GM19455 (cell line): ENCODE data around the gene RNASE8.

Experiments
- ATAC-seq: cut with Tn5 transposase; IDR thresholded peaks from one replicate; pipeline ENCODE4 v1.9.1; 2021; ENCODE audit not compliant: unreplicated experiment

The RNASE8 gene

DNA sequence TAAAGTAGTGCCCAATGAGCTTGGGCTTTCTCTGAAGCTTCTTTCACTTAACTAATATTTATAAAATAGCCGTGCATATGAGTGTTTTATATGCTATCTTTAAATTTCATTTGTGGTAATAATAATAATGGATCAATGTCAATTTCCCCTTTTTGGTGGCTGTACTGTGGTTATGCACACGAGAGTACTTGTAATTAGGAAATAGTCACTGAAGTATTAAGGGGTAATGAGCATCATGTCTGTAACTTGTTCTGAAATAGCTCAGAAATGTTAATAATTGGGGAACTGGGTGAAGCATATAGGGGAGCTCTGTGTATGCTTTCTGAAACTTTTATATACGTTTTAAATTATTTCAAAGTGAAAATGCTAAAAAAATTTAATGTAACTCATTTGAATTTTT is 7.0 kb upstream of the RNASE8 start:
- ATAC-seq = no peak

DNA sequence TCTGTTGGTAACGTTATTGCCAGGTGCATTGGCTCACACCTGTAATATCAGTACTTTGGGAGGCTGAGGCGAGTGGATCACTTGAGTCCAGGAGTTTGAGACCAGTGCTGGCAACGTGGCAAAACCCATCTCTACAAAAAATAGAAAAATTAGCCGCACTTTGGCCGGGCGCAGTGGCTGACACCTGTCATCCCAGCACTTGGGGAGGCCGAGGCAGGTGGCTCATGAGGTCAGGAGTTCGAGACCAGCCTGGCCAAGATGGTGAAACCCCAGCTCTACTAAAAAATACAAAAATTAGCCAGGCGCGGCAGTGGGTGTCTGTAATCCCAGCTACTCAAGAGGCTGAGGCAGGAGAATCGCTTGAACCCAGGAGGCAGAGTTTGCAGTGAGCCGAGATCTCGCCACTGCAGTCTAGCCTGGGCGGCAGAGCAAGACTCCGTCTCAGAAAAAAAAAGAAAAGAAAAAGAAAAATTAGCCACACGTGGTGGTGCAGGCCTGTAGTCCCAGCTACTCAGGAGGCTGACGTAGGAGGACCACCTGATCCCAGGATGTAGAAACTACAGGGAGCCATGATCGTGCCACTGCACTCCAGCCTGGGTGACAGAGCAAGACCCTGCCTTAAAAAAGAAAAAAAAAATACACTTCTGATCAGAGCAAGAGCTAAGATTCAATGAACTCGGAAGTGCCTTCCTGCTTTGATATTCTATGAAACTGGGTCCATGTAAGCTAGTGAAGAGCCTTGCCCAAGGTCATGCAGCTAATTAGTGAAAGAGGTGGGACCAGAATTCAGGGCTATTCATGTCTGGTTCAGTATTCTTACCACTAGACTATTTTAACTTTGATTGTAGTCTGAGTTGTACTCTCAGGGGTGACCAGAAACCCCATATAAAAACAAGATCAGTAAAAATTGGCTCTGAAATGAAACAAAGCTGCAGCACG is 4.2 kb upstream of the RNASE8 start:
- ATAC-seq = no peak

DNA sequence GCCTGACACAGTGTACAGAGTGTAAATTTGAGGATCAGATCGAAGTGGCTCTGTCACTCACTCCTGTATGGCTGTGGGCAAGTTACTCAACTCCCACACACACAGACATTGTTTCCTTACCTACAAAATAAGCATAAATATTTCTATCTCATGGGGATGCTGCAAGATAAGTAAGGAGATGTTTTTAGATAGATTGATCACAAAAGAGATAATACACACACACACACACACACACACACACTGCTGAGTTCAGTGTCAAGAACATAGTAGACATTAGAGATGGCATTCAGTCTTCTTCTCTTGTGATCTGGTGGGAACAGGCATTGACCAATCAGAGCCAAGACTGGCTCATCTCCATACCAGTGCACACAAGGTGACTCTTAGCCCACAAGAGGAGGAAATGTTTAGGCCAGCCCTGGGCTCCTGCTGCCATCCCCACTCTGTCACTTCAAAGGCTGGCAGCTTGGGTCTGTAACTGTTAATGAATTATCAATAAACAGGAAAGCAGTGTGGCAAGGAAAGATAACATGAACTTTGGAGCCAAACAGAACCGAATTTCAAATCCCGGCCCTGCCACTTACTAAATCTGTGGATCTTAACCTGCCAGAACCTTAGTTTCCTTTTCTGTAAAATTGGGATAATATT is 3.4 kb upstream of the RNASE8 start:
- ATAC-seq = no peak

DNA sequence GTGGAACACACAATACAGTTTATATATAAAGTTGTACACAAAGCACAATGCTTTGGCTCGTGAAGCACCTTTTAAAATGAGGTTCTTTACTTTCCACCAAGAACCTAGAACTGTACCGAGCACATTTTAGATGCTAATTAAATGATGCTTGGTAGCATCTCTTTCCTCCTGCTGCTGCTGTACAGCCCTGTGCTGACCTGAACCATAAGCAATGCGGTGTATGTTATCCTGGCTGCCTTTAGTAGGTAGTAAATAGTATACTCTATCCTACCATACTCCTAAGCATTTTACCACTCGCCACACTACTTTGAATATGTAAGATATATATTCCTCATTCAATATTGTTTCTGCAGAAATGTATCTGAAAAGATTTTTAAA is 2.9 kb upstream of the RNASE8 start:
- no peak for ATAC-seq

DNA sequence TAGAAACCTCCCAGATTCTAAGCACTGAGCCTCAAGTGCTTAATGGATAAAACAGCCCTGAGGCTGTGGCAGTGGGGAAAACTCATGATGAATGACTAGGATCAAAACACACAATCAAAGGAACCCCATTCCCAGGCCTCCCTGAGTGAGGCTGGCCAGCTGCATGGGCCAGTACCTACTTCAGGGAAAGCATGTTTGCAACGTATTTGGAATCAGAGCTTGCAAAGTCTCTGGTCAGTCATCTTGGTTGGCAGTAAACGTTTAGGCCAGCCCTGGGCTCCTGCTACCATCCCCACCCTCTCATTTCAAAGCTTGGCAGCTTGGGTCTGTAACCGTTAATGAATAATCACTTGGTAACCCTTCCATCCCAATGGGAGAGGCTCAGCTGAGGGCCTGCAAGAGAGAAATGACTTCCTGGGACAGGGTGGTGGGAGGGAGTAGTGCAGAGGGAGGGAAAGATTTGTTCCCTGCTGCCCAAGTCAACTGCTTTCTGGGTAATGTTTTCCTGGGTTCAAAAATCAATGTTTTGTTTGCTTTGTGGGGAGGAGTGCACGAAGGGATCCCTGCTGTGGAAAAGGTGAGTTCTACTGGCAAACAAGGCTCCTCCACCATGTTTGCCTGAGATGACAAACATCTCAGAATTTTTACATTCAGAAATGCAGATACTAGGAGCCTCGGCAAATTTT is 2.0 kb upstream of the RNASE8 start:
- no peak for ATAC-seq

DNA sequence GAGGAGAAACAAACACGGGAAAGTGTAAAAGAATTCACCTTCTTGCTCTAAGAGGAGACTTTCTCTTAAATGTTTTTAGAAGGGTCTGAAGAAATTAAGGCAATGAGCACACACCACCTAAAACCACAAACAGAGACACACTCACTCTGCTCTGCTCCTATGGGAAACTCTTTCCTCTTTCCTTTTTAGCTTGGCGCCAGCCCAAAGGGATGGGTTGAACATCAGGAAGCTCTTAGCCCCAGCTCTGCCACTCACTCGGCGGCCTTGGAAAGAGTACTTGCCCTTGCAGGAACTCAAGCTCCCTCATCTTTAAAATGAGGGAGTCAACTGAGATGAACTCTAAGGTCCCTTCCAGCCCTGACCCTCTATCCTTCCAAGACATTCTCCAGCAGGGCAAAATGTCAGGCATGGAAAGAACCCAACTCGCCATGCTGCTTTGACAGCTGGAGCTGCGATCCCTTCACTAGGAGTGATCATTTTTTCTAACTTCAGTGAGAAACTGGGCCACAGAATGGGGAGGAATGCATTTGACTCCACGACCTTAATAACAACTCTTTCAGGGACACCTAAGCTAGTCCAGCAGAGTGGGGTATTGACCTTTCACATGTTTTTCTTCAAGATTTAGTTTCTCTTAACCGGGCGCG is 980 bp upstream of the RNASE8 start:
- ATAC-seq = no peak

DNA sequence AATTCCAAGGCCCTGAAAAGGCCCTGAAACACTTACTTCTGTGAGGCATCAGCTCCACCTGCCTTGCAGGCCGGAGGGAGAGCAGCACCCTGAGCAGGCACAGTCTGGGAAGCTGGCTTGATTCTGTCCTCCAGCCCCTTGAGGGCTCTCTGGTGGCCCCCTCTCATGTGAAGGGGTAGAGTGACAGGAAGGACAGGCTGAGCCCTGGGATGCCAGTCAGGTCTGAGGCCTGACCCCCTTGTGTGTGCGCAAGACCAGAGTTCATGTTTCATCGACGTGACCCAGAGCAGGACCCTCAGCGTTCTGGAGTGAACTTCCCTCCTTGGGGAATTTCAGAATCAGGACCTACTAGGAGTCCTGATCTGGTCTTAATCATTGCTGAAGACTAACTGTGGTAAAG is 1.3 kb downstream of the RNASE8 start:
- ATAC-seq = no peak

DNA sequence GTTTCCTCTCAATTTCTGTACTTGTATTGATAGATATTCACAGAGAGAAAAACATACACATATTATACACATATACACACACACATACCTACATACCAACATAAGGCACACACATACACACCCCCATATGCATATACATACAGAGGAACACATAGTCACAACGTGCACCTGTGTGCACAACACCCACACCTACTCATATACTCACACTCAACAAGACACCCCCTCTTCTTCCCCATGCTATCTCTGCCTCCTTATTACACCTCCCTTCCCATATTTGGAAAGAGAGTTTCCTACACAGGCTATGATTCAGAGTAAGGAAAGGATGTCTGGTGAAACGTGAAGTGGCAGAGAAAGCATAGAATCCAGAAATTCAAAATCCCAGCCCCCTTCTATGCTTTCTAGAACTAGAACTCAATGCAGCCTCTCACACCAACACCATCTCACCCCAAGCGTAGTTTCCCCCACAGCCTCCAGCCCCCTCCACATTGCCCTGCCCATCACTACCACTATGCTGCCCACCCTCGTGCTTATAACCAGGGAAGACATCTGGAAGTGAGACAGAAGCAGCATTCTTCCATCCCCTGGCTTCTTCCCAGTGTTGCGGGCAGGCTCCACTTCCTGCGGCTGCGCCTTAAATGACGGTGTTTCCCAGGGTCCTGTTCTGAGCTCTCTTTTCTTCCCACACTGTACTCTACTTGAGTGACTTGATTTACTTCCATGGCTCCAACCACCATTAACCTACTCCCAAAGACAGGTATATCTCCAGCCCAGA is 2.4 kb downstream of the RNASE8 start:
- ATAC-seq = no peak

DNA sequence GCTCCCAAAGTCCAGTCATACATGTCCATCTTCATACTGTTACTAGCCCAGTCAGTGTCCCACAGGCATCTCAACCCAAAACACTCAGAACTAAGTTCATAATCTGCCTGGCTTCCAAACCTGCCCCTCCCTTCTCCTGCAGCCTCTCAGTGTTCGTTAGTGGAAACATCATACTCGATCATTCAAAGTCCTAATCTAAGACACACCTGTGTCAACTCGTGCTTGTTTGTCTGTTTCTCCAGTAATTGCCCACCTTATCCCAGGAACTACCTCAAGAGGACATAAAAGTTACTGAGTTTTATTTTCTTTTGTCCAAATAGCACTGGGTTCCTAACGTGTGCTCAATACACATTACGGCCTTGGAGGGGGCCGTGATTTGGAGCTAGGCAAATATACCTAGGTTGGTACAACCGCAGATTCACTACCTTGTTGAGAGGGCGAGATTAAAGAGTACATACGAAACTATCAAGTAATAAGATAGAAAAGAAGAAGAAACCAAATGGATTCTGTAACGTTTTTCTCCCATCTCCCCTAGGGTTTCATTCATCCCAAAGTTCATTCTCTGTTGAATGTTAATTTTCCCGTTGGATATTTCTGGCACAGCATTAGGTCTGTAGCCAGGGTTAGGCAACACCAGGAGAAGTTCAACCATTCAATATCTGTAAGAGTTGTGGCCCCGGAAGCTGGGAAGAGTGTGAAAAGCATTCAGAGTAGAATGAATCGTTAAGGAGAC is 3.2 kb downstream of the RNASE8 start:
- ATAC-seq = no peak

DNA sequence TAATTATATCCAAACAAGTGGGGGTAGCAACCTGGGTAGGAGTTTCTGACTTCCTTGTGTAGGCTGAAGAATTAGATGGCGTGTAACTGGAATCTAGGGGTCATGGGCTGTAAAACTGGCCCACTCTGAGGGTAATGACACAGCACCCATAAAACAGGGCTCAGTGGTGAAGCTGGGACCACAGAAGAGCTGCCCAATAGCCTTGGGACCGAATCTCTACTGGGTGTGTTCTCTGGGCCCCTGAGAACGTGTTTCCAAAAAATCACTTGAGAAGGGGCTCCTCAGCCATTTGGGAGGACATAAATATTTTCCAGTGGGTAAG is 3.7 kb downstream of the RNASE8 start:
- ATAC-seq = no peak

DNA sequence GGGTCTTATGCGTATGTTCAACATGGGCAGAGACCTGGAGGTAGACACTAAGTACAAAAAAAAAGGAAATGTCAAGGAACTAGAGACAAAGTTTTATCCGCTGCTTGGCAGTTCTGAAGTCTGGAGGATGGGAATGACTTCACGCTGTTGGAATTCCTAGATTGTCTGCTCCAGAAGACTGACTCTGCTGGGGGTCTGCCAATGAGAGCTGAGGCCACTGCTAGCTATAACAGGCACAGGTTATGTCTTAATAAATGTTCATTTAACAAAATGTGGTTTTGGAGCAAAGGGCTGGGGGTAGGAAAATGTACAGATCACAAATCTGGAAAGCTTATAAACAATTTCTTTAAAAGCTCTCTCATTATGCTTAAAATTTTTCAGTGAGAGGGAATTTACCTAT is 5.9 kb downstream of the RNASE8 start:
- no peak for ATAC-seq

DNA sequence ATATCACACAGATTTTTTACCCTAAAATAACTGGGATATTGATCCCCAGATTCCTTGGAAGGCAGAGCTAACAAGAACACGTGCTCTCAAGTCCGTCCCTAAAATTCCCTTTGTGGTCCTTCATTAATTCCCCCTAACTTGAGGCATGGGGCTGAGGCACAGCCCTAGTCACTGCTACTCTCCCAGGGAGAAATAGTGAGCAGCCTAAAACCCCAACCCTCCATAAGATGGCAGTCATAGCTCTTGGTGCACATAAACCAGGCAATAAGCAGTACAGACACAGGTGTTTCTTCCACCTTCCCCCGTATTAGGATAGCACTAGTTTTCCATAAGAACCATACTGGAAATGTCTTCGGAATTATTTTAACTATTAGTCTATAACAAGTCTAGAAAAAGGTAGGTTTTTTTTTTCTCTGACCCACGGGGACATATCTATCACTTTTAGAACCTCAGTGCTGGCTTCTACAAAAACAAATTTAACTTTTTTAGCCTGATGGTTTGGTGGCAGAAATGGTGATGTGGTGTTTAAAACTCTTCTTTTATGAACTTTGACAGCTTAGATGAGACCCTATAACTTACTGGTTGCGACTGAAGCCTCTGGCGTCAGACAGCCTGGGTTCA is 9.4 kb downstream of the RNASE8 start:
- no peak for ATAC-seq

DNA sequence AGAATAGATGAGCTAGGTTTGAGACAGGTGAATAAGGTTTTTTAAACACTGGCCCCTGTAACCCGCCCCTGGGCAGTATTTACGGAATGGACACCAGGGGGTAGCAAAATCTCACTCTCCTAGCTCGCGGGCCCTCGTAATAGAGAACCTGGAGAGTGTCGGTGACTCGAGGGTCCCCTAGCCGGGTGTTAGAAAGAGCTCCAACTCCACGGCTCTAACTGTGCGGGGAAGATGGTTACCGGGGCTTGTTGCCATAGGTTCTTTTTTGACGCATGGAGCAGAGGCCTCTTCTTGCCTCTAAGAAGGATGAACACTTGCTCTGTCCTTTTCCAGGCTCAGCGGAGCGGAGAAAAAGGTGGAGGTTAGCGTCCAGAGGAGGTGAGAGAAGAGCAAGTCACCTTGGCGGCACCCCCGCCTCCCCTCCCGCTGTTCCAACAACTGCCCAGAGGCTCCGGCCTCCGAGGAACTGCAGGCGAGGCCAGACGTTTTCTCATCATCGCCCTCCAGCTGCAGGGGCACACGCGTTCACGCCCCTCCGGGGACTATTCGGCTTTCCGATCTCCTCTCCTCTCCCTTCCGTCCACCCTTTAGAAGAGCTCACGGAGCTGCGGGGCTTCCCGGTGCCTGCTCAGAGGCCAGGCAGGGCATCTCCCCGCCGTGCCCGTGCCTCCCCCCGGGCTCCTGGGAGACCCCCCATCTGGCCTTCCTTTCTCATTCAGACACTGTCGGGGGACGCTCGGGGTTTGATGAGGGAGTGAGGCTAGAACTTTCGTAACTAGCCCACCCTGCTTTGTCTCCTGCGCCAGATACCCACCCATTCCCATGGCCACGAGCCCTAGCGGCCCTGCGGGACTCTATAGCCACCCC is 11.1 kb downstream of the RNASE8 start:
- no peak for ATAC-seq

DNA sequence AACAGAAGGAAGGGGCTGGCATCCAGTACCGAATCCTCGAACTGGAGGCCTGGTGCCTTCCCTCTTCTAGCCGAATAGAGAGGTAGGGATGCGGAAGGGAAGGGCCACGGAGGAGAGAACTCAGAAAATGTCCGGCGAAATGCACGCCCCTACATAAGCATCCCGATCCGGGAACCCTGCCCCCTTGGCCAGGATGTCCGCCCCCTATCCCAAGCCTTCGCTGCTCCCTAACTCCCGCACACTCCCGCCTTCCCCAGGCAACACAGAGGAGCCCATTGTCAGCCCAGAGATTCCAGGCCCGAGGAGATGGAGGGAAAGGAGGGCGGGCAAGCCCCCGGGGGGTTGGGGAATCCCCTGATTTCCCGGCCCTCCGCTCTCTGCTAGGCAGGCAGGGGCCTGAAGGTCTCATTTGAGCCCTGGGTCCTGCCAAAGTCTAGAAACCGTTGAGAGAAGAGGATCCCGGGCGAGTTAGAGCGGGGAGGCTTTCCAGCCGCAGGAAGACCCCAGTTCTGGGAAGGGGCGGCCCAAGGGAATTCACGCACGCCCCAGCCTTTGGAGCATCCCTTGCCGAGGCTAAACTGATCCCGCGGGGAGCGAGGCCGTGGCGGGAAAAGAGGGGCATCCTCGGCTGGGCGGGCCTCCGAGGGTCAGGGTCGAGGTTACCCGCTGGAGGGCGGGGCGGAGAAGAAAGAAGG is 11.9 kb downstream of the RNASE8 start:
- ATAC-seq = no peak

DNA sequence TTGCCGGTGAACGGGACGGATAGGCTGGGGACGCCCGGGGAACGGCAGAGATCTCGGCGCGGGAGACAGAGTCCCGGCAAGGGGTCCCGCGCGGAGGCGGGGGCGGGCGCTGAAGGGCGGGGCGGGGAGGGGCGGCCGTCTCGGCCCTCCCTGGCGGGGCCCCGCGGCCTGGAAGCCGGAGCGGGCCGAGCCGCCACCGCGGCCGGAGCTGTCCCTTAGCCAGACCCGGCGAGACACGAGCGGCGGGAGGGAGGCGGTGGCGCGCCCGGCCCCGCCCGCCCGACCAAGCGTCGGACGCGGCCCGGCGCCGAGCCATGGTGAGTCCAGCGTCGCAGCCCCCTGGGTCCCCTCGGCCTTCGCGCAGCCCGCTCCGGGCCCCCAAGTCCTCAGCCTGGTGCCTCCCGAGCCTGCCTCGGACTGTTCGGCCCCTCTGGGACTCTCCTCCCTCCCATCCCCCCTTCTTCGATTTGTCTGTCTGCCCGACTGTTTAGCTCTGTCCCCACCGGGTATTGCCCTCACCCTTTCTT is 12.5 kb downstream of the RNASE8 start, which contains the start of gene ARHGEF40:
Gene ARHGEF40, plus strand, starts transcription at position 222 of the 527 bp plus-strand sequence. Its CDS starts 93 bp downstream, at position 315.
- ATAC-seq = no peak

DNA sequence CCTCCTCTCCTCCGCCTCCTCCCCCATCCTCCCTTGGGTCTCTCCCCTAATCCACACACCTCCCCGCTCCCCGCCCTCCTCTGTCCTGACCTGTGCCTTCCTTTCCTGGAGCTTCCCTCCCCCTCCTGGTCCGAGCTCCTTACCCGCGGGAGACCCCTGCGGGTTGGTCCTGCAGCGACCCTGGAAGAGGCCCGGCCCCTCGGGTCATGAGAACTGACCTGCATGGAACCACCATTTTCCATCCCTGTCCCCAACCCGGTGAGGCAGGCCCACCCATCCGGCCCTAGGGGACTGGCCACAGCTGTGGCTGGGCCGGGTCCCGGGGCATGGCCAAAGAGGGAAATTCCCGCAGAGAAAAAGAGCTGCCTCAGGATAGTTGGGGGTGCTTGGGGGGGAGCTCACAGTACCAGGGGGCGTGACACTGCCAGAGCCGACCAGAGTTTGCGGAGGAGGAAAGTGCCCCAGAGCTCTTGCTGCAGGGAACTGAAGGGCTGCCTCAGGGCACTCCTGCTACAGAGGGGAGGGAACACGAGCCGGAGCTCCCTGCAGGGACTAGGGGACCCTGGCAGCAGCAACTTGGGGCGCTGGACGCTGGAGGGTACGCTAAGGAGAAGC is 13.1 kb downstream of the RNASE8 start:
- ATAC-seq = peak; percentile 22
